WTC11 (cell line): ENCODE results near the gene ISM1. TPM values are rescaled to one million over a fixed set of nuclear protein-coding genes. Genes with fewer than 3 reads are reported as not detected.

ENCODE experiments used
- ATAC-seq: fragments of 200-7000 bp; cut with Tn5 transposase; 2 replicates; pipeline ENCODE4 v1.10.0; 2021; ENCODE audit warnings: mild to moderate bottlenecking, moderate library complexity
- CTCF ChIA-PET: fragments of 300-600 bp; sonication (Branson Sonifier 250); formaldehyde crosslinking; loops from one replicate; lab custom pipeline; 2021; ENCODE audit warnings: antibody characterized with exemption; lab: Charles Lee
- POLR2A ChIA-PET: fragments of 350-600 bp; sonication (Branson Sonifier 250); formaldehyde crosslinking; loops from one replicate; lab custom pipeline; 2021; ENCODE audit warnings: antibody characterized with exemption; lab: Charles Lee
- DNase-seq: peaks from one replicate; pipeline ENCODE4 v3.0.0; 2021; ENCODE audit warnings: low spot score
- H3K27ac Mint-ChIP-seq: 2 replicates; pipeline ENCODE4 v1.8.0; 2021; ENCODE audit warnings: mixed read lengths
- H3K27me3 Mint-ChIP-seq: 2 replicates; pipeline ENCODE4 v1.8.0; 2021; ENCODE audit warnings: low read depth, mild to moderate bottlenecking, moderate library complexity, mixed read lengths
- H3K36me3 Mint-ChIP-seq: 2 replicates; pipeline ENCODE4 v1.8.0; 2021; ENCODE audit warnings: mixed read lengths
- H3K4me1 Mint-ChIP-seq: 2 replicates; pipeline ENCODE4 v1.8.0; 2022; ENCODE audit warnings: mixed read lengths
- H3K4me3 Mint-ChIP-seq: 2 replicates; pipeline ENCODE4 v1.8.0; 2021; ENCODE audit warnings: mild to moderate bottlenecking, moderate library complexity, mixed read lengths
- H3K9me3 Mint-ChIP-seq: 2 replicates; pipeline ENCODE4 v1.8.0; 2021; ENCODE audit warnings: mixed read lengths
- CBFB ChIP-seq: sonication (generic); formaldehyde crosslinking; IDR thresholded peaks from 2 replicates; pipeline ENCODE4 v1.8.1; 2022; ENCODE audit warnings: mild to moderate bottlenecking, low read depth, missing genetic modification reagents
- GABPB1 ChIP-seq: sonication (generic); formaldehyde crosslinking; IDR thresholded peaks from 2 replicates; pipeline ENCODE4 v1.8.1; 2023; ENCODE audit warnings: mild to moderate bottlenecking, missing genetic modification reagents
- GRHL2 ChIP-seq: fragments of 250-450 bp; sonication (Bioruptor Pico); IDR thresholded peaks from 2 replicates; pipeline ENCODE4 v1.8.0; 2022; ENCODE audit warnings: mild to moderate bottlenecking, moderate library complexity; ENCODE audit not compliant: insufficient replicate concordance, severe bottlenecking
- IRF2 ChIP-seq: sonication (generic); formaldehyde crosslinking; IDR thresholded peaks from 2 replicates; pipeline ENCODE4 v1.8.0; 2022; ENCODE audit warnings: low read depth, missing genetic modification reagents, borderline replicate concordance
- JAZF1 ChIP-seq: fragments of 250-450 bp; sonication (Bioruptor Pico); IDR thresholded peaks from 2 replicates; pipeline ENCODE4 v1.9.0; 2021; ENCODE audit warnings: moderate library complexity, mild to moderate bottlenecking, inconsistent platforms
- JUN ChIP-seq: sonication (generic); formaldehyde crosslinking; IDR thresholded peaks from 2 replicates; pipeline ENCODE4 v1.8.0; 2023; ENCODE audit warnings: mild to moderate bottlenecking, missing genetic modification reagents
- NFE2L1 ChIP-seq: sonication (generic); formaldehyde crosslinking; IDR thresholded peaks from 2 replicates; pipeline ENCODE4 v1.8.1; 2023; ENCODE audit warnings: missing genetic modification reagents
- OVOL2 ChIP-seq: fragments of 250-450 bp; sonication (Bioruptor Pico); IDR thresholded peaks from 2 replicates; pipeline ENCODE4 v1.9.0; 2021; ENCODE audit warnings: mild to moderate bottlenecking, borderline replicate concordance
- SMAD3 ChIP-seq: sonication (generic); formaldehyde crosslinking; IDR thresholded peaks from 2 replicates; pipeline ENCODE4 v1.8.0; 2022; ENCODE audit warnings: missing genetic modification reagents, mild to moderate bottlenecking, borderline replicate concordance
- ZNF121 ChIP-seq: sonication (generic); formaldehyde crosslinking; IDR thresholded peaks from 2 replicates; pipeline ENCODE4 v1.8.0; 2023; ENCODE audit warnings: missing genetic modification reagents
- ZNF317 ChIP-seq: sonication (generic); formaldehyde crosslinking; IDR thresholded peaks from 2 replicates; pipeline ENCODE4 v1.8.1; 2023; ENCODE audit warnings: low read depth, mild to moderate bottlenecking, moderate library complexity, missing genetic modification reagents, borderline replicate concordance
- ZNF671 ChIP-seq: fragments of 250-450 bp; sonication (Bioruptor Pico); IDR thresholded peaks from 2 replicates; pipeline ENCODE4 v1.8.0; 2021; ENCODE audit warnings: mild to moderate bottlenecking
- total RNA-seq: library from RNA; stranded (reverse); gene quantifications from 3 replicates; pipeline ENCODE4 v1.2.3, GENCODE V29; 2021
- TF ChIP-seq, protein P1 (sequence below): sonication (generic); formaldehyde crosslinking; IDR thresholded peaks from 2 replicates; pipeline ENCODE4 v1.8.0; 2022; ENCODE audit warnings: mild to moderate bottlenecking, missing genetic modification reagents
- TF ChIP-seq, protein P2 (sequence below): sonication (generic); formaldehyde crosslinking; IDR thresholded peaks from 2 replicates; pipeline ENCODE4 v1.8.0; 2022; ENCODE audit warnings: missing genetic modification reagents
- TF ChIP-seq, protein P3 (sequence below): sonication (generic); formaldehyde crosslinking; IDR thresholded peaks from 2 replicates; pipeline ENCODE4 v1.8.1; 2022; ENCODE audit warnings: low read depth, mild to moderate bottlenecking, moderate library complexity, missing genetic modification reagents, borderline replicate concordance
- TF ChIP-seq, protein P4 (sequence below): sonication (generic); formaldehyde crosslinking; IDR thresholded peaks from 2 replicates; pipeline ENCODE4 v1.8.1; 2022; ENCODE audit warnings: mild to moderate bottlenecking, missing genetic modification reagents, moderate library complexity, borderline replicate concordance
- TF ChIP-seq, protein P5 (sequence below): sonication (generic); formaldehyde crosslinking; IDR thresholded peaks from 2 replicates; pipeline ENCODE4 v1.8.0; 2022; ENCODE audit warnings: mild to moderate bottlenecking, missing genetic modification reagents
- TF ChIP-seq, protein P6 (sequence below): sonication (generic); formaldehyde crosslinking; IDR thresholded peaks from 2 replicates; pipeline ENCODE4 v1.8.1; 2023; ENCODE audit warnings: mild to moderate bottlenecking, moderate library complexity, missing genetic modification reagents
- TF ChIP-seq, protein P7 (sequence below): sonication (generic); formaldehyde crosslinking; IDR thresholded peaks from 2 replicates; pipeline ENCODE4 v1.8.1; 2023; ENCODE audit warnings: mild to moderate bottlenecking, missing genetic modification reagents

Gene ISM1
- total RNA-seq, 1 experiment from 2014 or later, result 0.52 TPM

DNA sequence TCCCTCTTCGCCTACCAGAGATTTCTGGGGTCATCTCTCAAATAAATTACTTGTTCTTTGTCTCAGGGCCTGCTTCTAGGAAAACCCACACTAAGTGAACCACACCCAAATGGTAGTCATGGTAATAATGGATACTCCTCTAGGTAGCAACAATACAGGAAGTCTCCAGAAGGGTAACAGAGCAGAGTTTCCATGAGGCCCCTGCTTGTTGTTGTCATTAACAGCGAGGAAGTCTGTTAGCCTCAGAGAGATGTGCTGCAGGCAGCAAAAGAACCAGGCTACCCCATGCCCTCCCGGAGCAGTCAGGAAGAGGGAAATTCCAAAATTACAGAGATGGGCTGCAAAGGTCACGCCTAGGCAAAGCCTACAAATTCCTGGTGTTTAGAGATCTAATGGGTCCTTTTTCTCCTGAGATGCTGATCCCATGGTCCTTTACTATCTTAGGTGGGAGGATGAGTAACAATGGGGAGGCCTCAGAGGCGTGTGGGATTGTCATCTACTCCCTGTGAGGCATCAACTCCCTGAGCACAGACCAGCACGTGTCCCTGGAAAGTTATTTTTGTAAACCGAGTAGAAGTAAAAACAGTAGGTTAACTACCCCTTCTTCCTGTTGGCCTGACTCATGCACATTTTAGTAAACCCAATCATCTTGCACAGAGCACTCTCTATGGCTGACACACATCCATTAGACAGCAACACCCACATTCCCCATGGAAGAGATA, 10.1 kb downstream of the ISM1 start:
- DNase-seq, result no peak
- H3K36me3 Mint-ChIP-seq, result peaks cover 3% of the 10 kb centered on the region; the same call in 1 of the 2 replicates
- H3K4me1 Mint-ChIP-seq, result peaks cover 8% of the 10 kb centered on the region
- H3K9me3 Mint-ChIP-seq, result peaks cover 6% of the 10 kb centered on the region
- H3K27ac Mint-ChIP-seq, result no peak overlapping the region
- ChIA-PET CTCF (no interaction called here), POLR2A (no interaction called here)
- no peak overlapping the region for H3K4me3 Mint-ChIP-seq
- TF ChIP-seq NFE2L1, result no peak
- TF ChIP-seq, protein P1, sequence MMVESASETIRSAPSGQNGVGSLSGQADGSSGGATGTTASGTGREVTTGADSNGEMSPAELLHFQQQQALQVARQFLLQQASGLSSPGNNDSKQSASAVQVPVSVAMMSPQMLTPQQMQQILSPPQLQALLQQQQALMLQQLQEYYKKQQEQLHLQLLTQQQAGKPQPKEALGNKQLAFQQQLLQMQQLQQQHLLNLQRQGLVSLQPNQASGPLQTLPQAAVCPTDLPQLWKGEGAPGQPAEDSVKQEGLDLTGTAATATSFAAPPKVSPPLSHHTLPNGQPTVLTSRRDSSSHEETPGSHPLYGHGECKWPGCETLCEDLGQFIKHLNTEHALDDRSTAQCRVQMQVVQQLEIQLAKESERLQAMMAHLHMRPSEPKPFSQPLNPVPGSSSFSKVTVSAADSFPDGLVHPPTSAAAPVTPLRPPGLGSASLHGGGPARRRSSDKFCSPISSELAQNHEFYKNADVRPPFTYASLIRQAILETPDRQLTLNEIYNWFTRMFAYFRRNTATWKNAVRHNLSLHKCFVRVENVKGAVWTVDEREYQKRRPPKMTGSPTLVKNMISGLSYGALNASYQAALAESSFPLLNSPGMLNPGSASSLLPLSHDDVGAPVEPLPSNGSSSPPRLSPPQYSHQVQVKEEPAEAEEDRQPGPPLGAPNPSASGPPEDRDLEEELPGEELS (CRISPR knock-in tag), result no peak
- no peak for TF ChIP-seq OVOL2
- no peak for TF ChIP-seq JUN (CRISPR knock-in tag)
- no peak for TF ChIP-seq GRHL2
- no peak for TF ChIP-seq JAZF1 (CRISPR knock-in tag)
- TF ChIP-seq SMAD3 (CRISPR knock-in tag), result no peak
- no peak for TF ChIP-seq CBFB (CRISPR knock-in tag)
- ATAC-seq, result peak; percentile 88
- no peaks in the 10 kb centered on the region for H3K27me3 Mint-ChIP-seq

DNA sequence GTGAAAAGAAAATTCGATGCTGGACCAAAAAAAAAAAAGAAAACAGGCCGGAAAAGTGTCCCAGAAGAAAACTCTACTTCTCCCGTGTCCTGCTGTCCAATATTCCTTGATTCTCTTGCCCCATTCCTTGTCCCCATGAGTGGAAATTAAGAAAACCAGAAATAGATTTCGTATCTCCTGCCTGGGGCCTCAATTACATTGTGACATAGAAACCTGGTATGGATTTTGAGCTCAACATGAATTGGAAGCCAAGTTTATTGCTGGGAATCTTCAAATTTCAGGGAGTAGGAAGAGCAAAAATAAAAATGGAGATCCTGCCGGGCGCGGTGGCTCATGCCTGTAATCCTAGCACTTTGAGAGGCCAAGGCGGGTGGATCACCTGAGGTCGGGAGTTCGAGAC, 11.9 kb downstream of the ISM1 start:
- DNase-seq (no peak), ATAC-seq (no peak)
- Mint-ChIP-seq H3K36me3 (no peaks in the 10 kb centered on the region), H3K9me3 (no peaks in the 10 kb centered on the region), H3K4me1 (peaks cover 15% of the 10 kb centered on the region)
- POLR2A ChIA-PET, result no interaction called here
- TF ChIP-seq NFE2L1, result no peak
- TF ChIP-seq, protein P2, sequence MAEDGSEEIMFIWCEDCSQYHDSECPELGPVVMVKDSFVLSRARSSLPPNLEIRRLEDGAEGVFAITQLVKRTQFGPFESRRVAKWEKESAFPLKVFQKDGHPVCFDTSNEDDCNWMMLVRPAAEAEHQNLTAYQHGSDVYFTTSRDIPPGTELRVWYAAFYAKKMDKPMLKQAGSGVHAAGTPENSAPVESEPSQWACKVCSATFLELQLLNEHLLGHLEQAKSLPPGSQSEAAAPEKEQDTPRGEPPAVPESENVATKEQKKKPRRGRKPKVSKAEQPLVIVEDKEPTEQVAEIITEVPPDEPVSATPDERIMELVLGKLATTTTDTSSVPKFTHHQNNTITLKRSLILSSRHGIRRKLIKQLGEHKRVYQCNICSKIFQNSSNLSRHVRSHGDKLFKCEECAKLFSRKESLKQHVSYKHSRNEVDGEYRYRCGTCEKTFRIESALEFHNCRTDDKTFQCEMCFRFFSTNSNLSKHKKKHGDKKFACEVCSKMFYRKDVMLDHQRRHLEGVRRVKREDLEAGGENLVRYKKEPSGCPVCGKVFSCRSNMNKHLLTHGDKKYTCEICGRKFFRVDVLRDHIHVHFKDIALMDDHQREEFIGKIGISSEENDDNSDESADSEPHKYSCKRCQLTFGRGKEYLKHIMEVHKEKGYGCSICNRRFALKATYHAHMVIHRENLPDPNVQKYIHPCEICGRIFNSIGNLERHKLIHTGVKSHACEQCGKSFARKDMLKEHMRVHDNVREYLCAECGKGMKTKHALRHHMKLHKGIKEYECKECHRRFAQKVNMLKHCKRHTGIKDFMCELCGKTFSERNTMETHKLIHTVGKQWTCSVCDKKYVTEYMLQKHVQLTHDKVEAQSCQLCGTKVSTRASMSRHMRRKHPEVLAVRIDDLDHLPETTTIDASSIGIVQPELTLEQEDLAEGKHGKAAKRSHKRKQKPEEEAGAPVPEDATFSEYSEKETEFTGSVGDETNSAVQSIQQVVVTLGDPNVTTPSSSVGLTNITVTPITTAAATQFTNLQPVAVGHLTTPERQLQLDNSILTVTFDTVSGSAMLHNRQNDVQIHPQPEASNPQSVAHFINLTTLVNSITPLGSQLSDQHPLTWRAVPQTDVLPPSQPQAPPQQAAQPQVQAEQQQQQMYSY (CRISPR knock-in tag), result peak; percentile 55; the same call in 1 of the 2 replicates
- TF ChIP-seq, all 79 proteins: peak for 1
- H3K27me3 Mint-ChIP-seq, result no peaks in the 10 kb centered on the region
- CTCF ChIA-PET, result interaction anchor here (0.7 kb wide), 1 partner anchor 90 kb away, joined by 3 read pairs; no protein-coding TSS in a partner anchor
- H3K27ac Mint-ChIP-seq, result no peak overlapping the region
- H3K4me3 Mint-ChIP-seq, result no peak overlapping the region

DNA sequence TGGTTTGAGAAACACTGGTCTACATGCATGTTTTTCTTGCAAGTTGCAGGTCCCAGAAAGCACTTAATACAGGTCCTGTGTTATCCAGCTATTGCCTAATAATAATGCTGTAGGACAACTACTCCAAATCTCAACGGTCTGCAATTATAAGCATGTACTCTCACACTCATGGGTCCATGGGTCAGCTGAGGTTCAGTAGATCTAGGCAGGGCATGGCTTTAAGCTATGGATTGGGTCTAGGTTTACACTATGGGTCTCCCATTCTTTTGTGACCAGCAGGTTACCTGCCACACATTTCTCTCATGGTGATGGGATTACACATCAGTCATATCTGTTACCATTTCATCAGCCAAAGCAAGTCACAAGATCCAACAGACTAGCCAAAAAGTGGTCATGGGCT, 13.9 kb downstream of the ISM1 start:
- DNase-seq (no peak), ATAC-seq (no peak)
- H3K4me3 Mint-ChIP-seq, result no peak overlapping the region
- peaks cover 15% of the 10 kb centered on the region for H3K4me1 Mint-ChIP-seq
- H3K27ac Mint-ChIP-seq, result no peak overlapping the region
- H3K27me3 Mint-ChIP-seq, result no peaks in the 10 kb centered on the region
- no peaks in the 10 kb centered on the region for H3K36me3 Mint-ChIP-seq
- peaks cover 3% of the 10 kb centered on the region; the same call in 1 of the 2 replicates for H3K9me3 Mint-ChIP-seq
- CTCF ChIA-PET, result no interaction called here
- POLR2A ChIA-PET, result no interaction called here
- TF ChIP-seq, protein P3, sequence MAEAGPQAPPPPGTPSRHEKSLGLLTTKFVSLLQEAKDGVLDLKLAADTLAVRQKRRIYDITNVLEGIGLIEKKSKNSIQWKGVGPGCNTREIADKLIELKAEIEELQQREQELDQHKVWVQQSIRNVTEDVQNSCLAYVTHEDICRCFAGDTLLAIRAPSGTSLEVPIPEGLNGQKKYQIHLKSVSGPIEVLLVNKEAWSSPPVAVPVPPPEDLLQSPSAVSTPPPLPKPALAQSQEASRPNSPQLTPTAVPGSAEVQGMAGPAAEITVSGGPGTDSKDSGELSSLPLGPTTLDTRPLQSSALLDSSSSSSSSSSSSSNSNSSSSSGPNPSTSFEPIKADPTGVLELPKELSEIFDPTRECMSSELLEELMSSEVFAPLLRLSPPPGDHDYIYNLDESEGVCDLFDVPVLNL, result no peak
- TF ChIP-seq, protein P4, sequence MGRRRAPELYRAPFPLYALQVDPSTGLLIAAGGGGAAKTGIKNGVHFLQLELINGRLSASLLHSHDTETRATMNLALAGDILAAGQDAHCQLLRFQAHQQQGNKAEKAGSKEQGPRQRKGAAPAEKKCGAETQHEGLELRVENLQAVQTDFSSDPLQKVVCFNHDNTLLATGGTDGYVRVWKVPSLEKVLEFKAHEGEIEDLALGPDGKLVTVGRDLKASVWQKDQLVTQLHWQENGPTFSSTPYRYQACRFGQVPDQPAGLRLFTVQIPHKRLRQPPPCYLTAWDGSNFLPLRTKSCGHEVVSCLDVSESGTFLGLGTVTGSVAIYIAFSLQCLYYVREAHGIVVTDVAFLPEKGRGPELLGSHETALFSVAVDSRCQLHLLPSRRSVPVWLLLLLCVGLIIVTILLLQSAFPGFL, result no peak
- TF ChIP-seq CBFB (CRISPR knock-in tag) (no peak), GABPB1 (CRISPR knock-in tag) (no peak), IRF2 (no peak), ZNF317 (no peak), OVOL2 (no peak), ZNF671 (CRISPR knock-in tag) (no peak), ZNF121 (CRISPR knock-in tag) (no peak)
- TF ChIP-seq, protein P5, sequence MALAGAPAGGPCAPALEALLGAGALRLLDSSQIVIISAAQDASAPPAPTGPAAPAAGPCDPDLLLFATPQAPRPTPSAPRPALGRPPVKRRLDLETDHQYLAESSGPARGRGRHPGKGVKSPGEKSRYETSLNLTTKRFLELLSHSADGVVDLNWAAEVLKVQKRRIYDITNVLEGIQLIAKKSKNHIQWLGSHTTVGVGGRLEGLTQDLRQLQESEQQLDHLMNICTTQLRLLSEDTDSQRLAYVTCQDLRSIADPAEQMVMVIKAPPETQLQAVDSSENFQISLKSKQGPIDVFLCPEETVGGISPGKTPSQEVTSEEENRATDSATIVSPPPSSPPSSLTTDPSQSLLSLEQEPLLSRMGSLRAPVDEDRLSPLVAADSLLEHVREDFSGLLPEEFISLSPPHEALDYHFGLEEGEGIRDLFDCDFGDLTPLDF (CRISPR knock-in tag), result no peak
- TF ChIP-seq, protein P6, sequence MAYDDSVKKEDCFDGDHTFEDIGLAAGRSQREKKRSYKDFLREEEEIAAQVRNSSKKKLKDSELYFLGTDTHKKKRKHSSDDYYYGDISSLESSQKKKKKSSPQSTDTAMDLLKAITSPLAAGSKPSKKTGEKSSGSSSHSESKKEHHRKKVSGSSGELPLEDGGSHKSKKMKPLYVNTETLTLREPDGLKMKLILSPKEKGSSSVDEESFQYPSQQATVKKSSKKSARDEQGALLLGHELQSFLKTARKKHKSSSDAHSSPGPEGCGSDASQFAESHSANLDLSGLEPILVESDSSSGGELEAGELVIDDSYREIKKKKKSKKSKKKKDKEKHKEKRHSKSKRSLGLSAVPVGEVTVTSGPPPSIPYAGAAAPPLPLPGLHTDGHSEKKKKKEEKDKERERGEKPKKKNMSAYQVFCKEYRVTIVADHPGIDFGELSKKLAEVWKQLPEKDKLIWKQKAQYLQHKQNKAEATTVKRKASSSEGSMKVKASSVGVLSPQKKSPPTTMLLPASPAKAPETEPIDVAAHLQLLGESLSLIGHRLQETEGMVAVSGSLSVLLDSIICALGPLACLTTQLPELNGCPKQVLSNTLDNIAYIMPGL (CRISPR knock-in tag), result no peak
- TF ChIP-seq, protein P7, sequence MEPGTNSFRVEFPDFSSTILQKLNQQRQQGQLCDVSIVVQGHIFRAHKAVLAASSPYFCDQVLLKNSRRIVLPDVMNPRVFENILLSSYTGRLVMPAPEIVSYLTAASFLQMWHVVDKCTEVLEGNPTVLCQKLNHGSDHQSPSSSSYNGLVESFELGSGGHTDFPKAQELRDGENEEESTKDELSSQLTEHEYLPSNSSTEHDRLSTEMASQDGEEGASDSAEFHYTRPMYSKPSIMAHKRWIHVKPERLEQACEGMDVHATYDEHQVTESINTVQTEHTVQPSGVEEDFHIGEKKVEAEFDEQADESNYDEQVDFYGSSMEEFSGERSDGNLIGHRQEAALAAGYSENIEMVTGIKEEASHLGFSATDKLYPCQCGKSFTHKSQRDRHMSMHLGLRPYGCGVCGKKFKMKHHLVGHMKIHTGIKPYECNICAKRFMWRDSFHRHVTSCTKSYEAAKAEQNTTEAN (CRISPR knock-in tag), result no peak
